ENCODE measurements around the gene RHNO1. TPM values are rescaled to one million over a fixed set of nuclear protein-coding genes. Genes with fewer than 3 reads are reported as not detected.
A peak's percentile ranks its signal among the peaks of the same experiment; 100 is the strongest.
"Not testable (repeated sequence)": the region's sequence is repeated elsewhere in the genome, so short reads cannot be mapped to it uniquely, and the experiment has no call there.

RHNO1 gene
- total RNA-seq, 2 experiments from 2014 or later, result 53.6 to 61.4 TPM

DNA sequence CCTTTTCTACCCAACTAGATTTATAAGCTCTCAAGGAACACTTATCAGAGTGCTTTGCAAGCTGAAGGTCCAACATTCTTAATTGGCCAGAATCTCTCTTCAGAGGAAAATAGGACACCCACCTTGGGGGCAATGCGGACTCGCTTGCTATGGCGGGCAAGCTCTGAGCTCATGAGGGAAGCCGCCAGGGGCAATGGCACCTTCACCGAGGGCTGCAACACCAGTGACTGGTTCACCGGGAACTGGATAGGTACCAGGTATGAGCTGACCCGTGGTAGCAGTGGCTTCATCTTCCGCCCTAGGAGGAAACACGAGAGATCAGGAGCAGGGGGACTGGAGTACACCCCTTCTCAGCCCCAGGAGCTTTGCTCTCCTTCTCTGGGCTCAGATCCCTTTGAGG is 12.8 kb upstream of the RHNO1 start:
- H3K36me3 Mint-ChIP-seq (ENCODE audit: low read depth), result peaks cover 67% of the 10 kb centered on the region
- ChIA-PET POLR2A (no interaction called here), CTCF (interaction anchor here (0.7 to 1.4 kb wide), 2 partner anchors 14 to 186 kb away, joined by 3 to 5 read pairs; no protein-coding TSS in a partner anchor)
- peaks cover 4% of the 10 kb centered on the region for H3K4me1 Mint-ChIP-seq
- DNase-seq, result no peak
- no peaks in the 10 kb centered on the region for H3K27me3 Mint-ChIP-seq
- no peak overlapping the region for H3K4me3 Mint-ChIP-seq
- no peak overlapping the region for H3K27ac Mint-ChIP-seq
- no peaks in the 10 kb centered on the region for H3K9me3 Mint-ChIP-seq

DNA sequence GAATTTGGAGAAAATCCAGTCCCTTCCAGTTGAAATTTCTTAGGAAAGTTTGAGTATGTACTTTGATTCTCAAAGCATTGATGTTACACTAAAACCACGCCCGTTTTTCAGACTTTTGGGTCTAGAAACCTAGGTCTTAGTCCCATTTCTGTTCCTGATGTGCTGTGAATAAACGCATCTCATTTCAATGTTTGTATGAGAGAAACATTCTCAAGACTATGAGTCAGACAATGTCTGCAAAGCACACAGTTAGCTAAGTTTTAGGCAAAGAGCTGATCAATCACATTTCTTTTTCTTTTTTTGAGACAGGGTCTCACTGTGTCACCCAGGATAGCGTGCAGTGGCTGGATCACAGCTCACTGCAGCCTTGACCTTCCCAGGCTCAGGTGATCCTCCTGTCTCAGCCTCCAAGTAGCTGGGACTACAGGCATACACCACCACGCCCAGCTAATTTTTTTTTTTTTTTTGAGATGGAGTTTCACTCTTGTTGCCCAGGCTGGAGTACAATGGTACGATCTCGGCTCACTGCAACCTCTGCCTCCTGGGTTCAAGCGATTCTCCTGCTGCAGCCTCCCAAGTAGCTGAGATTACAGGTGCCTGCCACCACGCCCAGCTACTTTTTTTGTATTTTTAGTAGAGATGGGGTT is 7.9 kb upstream of the RHNO1 start:
- H3K27ac Mint-ChIP-seq, H3K27me3 Mint-ChIP-seq, POLR2A ChIA-PET, H3K4me3 Mint-ChIP-seq, DNase-seq, H3K9me3 Mint-ChIP-seq, H3K4me1 Mint-ChIP-seq: not testable (repeated sequence)
- peaks cover 58% of the 10 kb centered on the region for H3K36me3 Mint-ChIP-seq (ENCODE audit: low read depth)
- CTCF ChIA-PET, result interaction anchor here (0.8 kb wide), 1 partner anchor 11 kb away, joined by 3 read pairs; no protein-coding TSS in a partner anchor

DNA sequence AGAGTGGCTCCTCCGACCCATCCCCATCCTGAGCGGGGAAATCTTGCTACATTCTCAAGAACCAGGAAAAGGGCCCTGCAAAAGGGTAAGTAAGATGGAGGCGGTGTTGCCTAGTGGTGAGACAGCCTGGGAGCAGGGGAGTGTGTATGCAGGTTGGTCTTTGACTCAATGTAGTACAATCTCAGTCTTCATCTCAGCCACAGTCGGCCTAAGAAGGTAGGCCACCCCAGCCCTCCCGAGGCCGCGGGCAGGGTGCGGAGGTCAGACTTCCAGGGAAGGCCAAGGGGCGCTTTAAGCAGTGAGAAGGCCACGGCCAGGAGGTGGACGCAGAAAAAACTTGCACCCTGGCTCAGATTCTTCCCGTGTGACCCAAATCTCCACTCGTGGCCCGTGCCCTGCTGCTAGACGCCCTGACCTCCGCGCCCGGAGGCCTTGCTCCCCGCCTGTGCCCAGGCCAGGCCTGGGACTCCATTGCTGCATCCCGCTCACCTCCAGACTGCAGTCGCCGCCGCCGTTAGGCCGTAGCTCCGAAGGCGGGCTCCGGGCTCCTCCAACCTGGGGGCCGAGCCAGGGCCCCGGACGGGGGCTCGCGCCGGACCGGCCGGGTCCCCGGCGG is 484 bp upstream of the RHNO1 start:
- POLR2A ChIA-PET, result interaction anchor here (0.7 to 1.6 kb wide), 2 partner anchors 11 to 14 kb away, joined by 3 to 4 read pairs; partner anchors contain the start of gene TULP3
- H3K4me3 Mint-ChIP-seq, result peak overlapping the region; percentile 89
- peak overlapping the region; percentile 97 for H3K27ac Mint-ChIP-seq
- H3K36me3 Mint-ChIP-seq (ENCODE audit: low read depth), result peaks cover 62% of the 10 kb centered on the region
- no peaks in the 10 kb centered on the region for H3K27me3 Mint-ChIP-seq
- peaks cover 44% of the 10 kb centered on the region for H3K4me1 Mint-ChIP-seq
- H3K9me3 Mint-ChIP-seq, result no peaks in the 10 kb centered on the region
- CTCF ChIA-PET, result interaction anchor here (0.6 to 1.3 kb wide), 4 partner anchors 9 to 302 kb away, joined by 3 to 4 read pairs (median 3); no protein-coding TSS in a partner anchor
- peak; percentile 40 for DNase-seq

DNA sequence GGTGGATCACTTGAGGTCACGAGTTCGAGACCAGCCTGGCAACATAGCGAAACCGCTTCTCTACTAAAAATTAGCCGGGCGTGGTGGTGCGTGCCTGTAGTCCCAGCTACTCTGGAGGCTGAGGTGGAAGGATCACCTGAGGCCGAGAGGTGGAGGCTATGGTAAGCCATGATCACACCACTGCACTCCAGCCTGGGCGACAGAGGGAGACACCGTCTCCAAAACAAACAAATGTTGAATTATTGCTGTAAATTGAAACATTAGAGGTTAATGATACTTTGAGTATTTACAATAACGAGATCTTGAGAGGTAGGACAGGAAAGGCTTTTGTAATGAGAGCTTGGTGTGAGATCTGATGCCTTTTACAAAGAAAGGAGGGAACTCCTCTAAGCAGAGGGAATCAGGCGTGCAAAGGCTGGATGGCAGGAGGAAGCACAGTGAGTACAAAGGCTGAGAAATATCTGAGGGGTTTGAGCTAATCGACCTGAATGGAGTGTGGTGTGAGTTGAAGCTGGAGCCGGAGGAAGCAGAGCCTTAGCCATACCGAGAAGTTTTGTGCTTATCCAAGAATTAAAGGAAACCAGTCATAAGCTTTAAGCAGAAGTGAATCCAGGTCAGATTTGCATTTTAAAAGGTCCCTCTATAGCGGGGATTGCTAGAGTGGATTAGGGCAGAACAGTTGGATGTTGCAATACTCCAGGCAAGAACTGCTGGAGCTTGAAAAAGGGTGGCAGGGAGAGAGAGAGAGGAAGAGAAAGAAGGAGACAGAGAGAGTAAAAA is 1.1 kb downstream of the RHNO1 start:
- no peaks in the 10 kb centered on the region for H3K9me3 Mint-ChIP-seq
- no peaks in the 10 kb centered on the region for H3K27me3 Mint-ChIP-seq
- H3K4me3 Mint-ChIP-seq, result peak overlapping the region; percentile 89
- no peak for DNase-seq
- peaks cover 54% of the 10 kb centered on the region for H3K36me3 Mint-ChIP-seq (ENCODE audit: low read depth)
- ChIA-PET POLR2A (interaction anchor here (1.6 kb wide), 1 partner anchor 12 kb away, joined by 4 read pairs; the partner anchor contains the start of gene TULP3), CTCF (interaction anchor here (0.8 to 1.3 kb wide), 2 partner anchors 14 to 17 kb away, joined by 3 to 5 read pairs; no protein-coding TSS in a partner anchor)
- peaks cover 51% of the 10 kb centered on the region for H3K4me1 Mint-ChIP-seq
- peak overlapping the region; percentile 100 for H3K27ac Mint-ChIP-seq

DNA sequence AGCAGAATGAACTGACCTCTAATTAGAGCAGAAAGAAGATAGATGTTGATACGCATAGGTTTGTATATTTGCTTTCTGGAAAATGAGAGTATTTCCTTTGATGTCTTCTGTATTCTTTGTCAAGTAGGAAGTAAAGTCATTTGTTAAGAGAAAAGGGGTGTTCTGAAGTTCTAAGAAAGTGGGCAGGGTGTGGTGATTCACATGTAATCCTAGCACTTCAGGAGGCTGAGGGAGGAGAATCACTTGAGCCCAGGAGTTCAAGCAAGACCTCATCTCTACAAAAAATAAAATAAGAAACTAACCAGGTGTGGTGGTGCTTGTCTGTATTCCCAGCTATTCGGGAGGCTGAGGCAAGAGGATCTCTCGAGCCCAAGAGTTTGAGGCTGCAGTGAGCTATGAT is 2.8 kb downstream of the RHNO1 start:
- Mint-ChIP-seq H3K36me3 (ENCODE audit: low read depth) (peaks cover 48% of the 10 kb centered on the region), H3K9me3 (no peaks in the 10 kb centered on the region), H3K27ac (peak overlapping the region; percentile 81), H3K4me1 (peaks cover 51% of the 10 kb centered on the region), H3K4me3 (peak overlapping the region; percentile 89), H3K27me3 (no peaks in the 10 kb centered on the region)
- ChIA-PET CTCF (interaction anchor here (1.0 kb wide), 2 partner anchors 11 to 26 kb away, joined by 3 to 4 read pairs; no protein-coding TSS in a partner anchor), POLR2A (no interaction called here)
- peak; percentile 23 for DNase-seq

DNA sequence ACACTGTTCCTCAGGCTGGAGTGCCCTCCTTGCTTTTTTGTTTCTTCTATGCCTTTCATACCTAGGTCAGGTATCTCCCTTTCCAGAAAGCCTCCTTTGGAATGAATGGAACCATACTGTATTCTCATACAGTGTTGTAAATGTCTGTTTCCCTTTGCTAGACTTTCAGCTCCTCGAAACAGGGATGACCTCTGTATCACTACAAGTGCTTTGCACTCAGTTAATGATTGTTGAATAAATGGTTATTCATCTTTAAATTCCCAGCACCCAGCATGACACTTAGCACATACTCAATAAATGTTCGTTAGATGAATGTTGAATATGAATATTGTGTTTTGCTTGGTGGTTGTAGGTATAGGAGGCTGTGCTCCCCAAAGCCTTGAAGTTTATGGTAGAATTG is 7.8 kb downstream of the RHNO1 start:
- peaks cover 46% of the 10 kb centered on the region for H3K36me3 Mint-ChIP-seq (ENCODE audit: low read depth)

DNA sequence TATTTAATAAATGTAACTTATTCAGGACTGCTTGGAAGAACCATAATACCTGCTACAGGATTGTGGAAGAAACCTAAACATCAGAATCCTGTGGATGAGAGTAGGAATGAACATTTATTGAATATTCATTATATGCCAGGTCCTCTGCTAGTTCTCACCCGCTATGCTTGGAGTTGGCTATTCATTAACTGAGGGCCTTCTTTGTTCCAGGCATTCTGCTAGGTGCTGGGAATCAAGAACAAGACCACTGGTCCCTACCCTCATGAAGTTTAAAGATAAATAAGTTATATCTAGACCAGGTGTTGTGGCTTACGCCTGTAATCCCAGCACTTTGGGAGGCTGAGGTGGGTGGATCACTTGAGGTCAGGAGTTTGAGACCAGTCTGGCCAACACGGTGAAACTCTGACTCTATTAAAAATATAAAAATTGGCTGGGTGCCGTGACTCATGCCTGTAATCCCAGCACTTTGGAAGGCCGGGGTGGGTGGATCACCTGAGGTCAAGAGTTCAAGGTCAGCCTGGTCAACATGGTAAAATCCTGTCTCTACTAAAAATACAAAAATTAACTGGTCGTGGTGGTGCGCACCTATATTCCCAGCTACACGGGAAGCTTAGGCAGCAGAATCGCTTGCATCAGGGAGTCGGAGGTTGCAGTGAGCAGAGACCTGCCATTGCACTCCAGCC is 9.9 kb downstream of the RHNO1 start:
- no peaks in the 10 kb centered on the region for H3K27me3 Mint-ChIP-seq
- POLR2A ChIA-PET, result no interaction called here
- H3K27ac Mint-ChIP-seq, result no peak overlapping the region
- H3K4me1 Mint-ChIP-seq, result peaks cover 49% of the 10 kb centered on the region
- H3K9me3 Mint-ChIP-seq, result no peaks in the 10 kb centered on the region
- CTCF ChIA-PET, result interaction anchor here (0.6 to 1.0 kb wide), 2 partner anchors 19 to 74 kb away, joined by 3 to 4 read pairs; no protein-coding TSS in a partner anchor
- H3K4me3 Mint-ChIP-seq, result no peak overlapping the region
- DNase-seq, result no peak
- H3K36me3 Mint-ChIP-seq (ENCODE audit: low read depth), result peaks cover 37% of the 10 kb centered on the region

More for the DNA sequence above, 7.8 kb downstream of the RHNO1 start:
- Mint-ChIP-seq H3K4me1 (peaks cover 45% of the 10 kb centered on the region), H3K27ac (peak overlapping the region; percentile 19), H3K4me3 (no peak overlapping the region), H3K27me3 (no peaks in the 10 kb centered on the region), H3K9me3 (no peaks in the 10 kb centered on the region)
- ChIA-PET CTCF (interaction anchor here (0.5 to 2.0 kb wide), 7 partner anchors 8 to 1957 kb away, joined by 3 to 6 read pairs (median 4); partner anchors contain the start of genes FOXM1 and RHNO1), POLR2A (interaction anchor here (0.6 kb wide), 1 partner anchor 190 kb away, joined by 3 read pairs; no protein-coding TSS in a partner anchor)
- DNase-seq, result no peak

DNA sequence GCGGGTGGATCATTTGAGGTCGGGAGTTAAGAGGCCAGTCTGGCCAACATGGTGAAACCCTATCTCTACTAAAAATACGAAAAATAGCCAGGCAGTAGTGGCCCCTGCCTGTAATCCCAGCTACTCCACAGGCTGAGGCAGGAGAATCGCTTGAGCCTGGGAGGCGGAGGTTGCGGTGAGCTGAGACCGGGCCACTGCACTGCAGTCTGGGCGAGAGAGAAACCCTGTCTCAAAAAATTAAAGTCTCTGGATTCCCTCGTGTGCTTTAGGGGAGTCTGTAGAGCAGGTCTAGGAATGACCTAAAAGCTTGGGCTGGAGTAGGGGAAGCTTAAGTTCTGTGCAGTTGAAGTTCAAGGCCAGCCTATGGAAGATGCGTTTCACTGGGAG is 13.0 kb downstream of the RHNO1 start:
- peaks cover 44% of the 10 kb centered on the region for H3K4me1 Mint-ChIP-seq
- peak overlapping the region; percentile 87 for H3K27ac Mint-ChIP-seq
- ChIA-PET CTCF (interaction anchor here (1.3 to 2.6 kb wide), 3 partner anchors 9 to 80 kb away, joined by 3 to 10 read pairs (median 3); no protein-coding TSS in a partner anchor), POLR2A (interaction anchor here (1.4 kb wide), 1 partner anchor 13 kb away, joined by 4 read pairs; the partner anchor contains the start of genes FOXM1 and RHNO1)
- H3K27me3 Mint-ChIP-seq, result no peaks in the 10 kb centered on the region
- H3K36me3 Mint-ChIP-seq (ENCODE audit: low read depth), result peaks cover 28% of the 10 kb centered on the region
- no peak for DNase-seq
- no peaks in the 10 kb centered on the region for H3K9me3 Mint-ChIP-seq
- peak overlapping the region; percentile 95 for H3K4me3 Mint-ChIP-seq

DNA sequence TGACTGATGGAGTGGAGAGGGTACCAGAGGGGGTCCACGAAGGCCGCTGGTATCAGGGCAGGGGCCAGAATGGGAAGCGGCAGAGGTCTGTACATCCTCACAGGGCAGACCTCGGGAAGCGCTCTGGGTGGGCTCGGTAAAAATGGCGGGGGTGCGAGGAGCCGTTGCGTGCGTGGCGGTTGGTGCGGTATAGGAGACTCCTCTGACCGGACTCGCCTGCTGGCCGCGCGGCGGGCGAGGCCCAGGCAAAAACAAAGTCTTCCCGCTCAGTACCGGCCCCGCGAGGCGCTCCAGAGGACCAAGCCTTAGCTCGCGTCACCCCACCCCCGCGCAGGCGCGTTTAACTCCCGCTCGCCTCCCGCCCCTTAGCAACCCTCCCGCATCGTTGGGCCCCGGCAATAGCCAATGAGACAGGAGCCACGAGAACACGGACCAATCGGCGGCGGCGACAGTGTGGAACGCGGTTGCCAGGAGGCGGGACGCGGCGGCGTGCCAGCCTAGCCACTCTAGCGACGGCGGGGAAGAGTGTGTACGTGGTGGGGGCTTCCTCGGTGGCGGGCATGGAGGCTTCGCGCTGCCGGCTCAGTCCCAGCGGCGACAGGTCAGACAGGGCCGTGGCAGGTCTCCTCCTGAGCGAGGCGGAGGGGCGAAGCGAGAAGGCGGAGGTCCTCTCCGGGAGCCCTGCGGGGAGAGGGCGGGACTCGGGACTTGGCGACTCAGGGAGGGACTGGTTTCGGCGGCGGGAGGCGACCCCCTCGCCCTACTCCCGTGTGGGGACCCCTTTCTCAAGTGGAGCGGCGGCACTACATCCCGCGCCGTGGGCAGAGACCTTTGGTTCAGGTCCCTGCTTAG is 13.6 kb downstream of the RHNO1 start, which contains the start of gene TULP3:
Gene TULP3 (plus strand): TSS at position 504 of the 852 bp plus-strand sequence. CDS start 57 bp downstream, at position 561.
- CTCF ChIA-PET, result interaction anchor here (0.6 to 2.6 kb wide), 3 partner anchors 32 to 81 kb away, joined by 3 to 10 read pairs (median 3); no protein-coding TSS in a partner anchor

DNA sequence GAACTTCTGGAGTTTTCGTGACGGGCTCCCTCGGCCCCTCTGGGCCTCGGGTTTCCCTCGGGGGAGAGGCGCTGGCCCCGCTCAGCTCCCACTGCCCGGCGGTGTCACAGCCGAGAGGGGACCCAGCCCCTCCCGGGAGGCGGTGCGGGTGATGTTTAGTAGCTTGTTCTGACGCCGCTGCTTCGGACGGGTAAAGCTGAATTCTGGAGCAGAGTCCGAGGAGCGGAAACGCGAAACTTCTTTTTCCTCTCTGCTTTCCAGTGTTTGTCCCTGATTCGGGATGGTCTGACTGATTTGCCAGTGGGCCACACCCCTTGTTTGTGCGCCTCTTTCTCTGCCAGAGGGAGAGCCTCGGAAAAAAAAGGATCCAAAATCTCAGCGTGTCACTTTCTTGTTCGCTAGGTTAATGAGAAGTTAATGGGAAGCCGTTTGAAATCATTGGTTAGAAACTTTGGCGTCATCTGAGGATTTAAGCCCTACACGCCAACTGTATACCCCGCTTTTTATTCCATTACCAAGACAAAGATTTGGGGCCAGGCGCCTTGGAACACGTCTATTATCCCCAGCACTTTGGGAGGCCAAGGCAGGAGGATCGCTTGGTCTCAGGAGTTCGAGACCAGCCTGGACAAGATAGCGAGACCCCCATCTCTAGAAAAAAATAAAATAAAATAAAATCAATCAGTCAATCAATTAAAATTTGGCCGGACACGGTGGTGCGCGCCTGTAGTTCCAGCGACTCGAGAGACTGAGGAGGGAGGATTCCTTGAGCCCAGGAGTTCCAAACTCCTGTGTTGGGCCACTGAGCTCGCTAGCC is 14.4 kb downstream of the RHNO1 start:
- H3K9me3 Mint-ChIP-seq, result no peaks in the 10 kb centered on the region
- H3K4me1 Mint-ChIP-seq, result peaks cover 41% of the 10 kb centered on the region
- peak overlapping the region; percentile 95 for H3K4me3 Mint-ChIP-seq
- no peaks in the 10 kb centered on the region for H3K27me3 Mint-ChIP-seq
- H3K27ac Mint-ChIP-seq, result peak overlapping the region; percentile 64
- peaks cover 21% of the 10 kb centered on the region for H3K36me3 Mint-ChIP-seq (ENCODE audit: low read depth)
- ChIA-PET POLR2A (interaction anchor here (0.7 kb wide), 1 partner anchor 10 kb away, joined by 3 read pairs; no protein-coding TSS in a partner anchor), CTCF (interaction anchor here (0.6 to 2.6 kb wide), 4 partner anchors 22 to 265 kb away, joined by 3 to 10 read pairs (median 3); no protein-coding TSS in a partner anchor)
- DNase-seq, result peak; percentile 29

More for the DNA sequence above, 13.6 kb downstream of the RHNO1 start, which contains the start of gene TULP3:
- POLR2A ChIA-PET, result interaction anchor here (1.4 kb wide), 1 partner anchor 14 kb away, joined by 4 read pairs; the partner anchor contains the start of genes FOXM1 and RHNO1
- peaks cover 41% of the 10 kb centered on the region for H3K4me1 Mint-ChIP-seq
- H3K27me3 Mint-ChIP-seq, result no peaks in the 10 kb centered on the region
- peaks cover 25% of the 10 kb centered on the region for H3K36me3 Mint-ChIP-seq (ENCODE audit: low read depth)
- DNase-seq, result peak; percentile 98
- no peaks in the 10 kb centered on the region for H3K9me3 Mint-ChIP-seq
- peak within 1 kb of the TSS; percentile 95 for H3K4me3 Mint-ChIP-seq
- H3K27ac Mint-ChIP-seq, result peak within 1 kb of the TSS; percentile 87

Data from activated CD4-positive, alpha-beta T cell treated with anti-CD3 and anti-CD28 coated beads, Interleukin-2, amount 10 ng/mL, durations not matched to agents 7 days and 5 days (primary cell).